ENCODE results near the gene MLEC.

GRCh38 chr12:120724720-120725119 lies 37.8 kb downstream of the MLEC start:
- TF ChIP-seq, protein P1, sequence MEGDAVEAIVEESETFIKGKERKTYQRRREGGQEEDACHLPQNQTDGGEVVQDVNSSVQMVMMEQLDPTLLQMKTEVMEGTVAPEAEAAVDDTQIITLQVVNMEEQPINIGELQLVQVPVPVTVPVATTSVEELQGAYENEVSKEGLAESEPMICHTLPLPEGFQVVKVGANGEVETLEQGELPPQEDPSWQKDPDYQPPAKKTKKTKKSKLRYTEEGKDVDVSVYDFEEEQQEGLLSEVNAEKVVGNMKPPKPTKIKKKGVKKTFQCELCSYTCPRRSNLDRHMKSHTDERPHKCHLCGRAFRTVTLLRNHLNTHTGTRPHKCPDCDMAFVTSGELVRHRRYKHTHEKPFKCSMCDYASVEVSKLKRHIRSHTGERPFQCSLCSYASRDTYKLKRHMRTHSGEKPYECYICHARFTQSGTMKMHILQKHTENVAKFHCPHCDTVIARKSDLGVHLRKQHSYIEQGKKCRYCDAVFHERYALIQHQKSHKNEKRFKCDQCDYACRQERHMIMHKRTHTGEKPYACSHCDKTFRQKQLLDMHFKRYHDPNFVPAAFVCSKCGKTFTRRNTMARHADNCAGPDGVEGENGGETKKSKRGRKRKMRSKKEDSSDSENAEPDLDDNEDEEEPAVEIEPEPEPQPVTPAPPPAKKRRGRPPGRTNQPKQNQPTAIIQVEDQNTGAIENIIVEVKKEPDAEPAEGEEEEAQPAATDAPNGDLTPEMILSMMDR (IDR thresholded peaks at IDR 0.05): no peak
- TF ChIP-seq POLR2A (IDR thresholded peaks at IDR 0.05): no peak

Data from prostate gland (tissue), 2 donors.